Measurements from ENCODE around the gene WDCP.
"Not testable (repeated sequence)": the region's sequence is repeated elsewhere in the genome, so short reads cannot be mapped to it uniquely, and the experiment has no call there.

Gene WDCP

DNA sequence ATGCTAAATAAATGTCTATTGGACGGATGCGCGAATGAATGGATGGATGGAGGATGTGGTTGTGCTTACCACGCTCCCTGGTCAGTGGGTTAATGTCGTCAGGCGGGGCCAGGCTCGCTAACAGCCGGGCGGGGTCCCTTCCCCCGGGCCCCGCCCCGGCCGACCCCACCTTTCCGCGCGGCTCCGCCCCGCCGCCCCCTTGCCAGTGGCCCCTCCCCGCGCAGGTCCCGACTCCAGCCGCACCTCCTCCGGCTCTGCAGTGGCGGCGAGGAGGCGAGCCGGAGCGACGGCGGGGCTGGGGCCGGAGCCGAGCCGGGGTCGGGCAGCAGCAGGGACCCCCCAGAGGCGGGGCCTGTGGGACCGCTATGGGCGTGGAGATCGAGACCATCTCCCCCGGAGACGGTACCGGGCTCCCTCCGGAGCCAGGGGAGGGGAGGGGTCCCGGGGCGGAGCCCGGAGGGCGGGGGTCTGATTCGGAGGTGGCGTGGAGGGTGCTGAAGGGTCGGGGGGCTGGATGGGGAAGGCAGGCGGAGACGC, 2.4 kb upstream of the WDCP start, which contains the start of gene FKBP1B:
Gene FKBP1B, plus strand, starts transcription at position 257 of the 537 bp plus-strand sequence. Its CDS starts 109 bp downstream, at position 366.
- H3K27me3 Mint-ChIP-seq: peaks cover 11% of the 10 kb centered on the region
- no peak within 1 kb of the TSS for H3K27ac Mint-ChIP-seq
- H3K36me3 Mint-ChIP-seq: peaks cover 2% of the 10 kb centered on the region
- DNase-seq: peak; percentile 74
- CTCF ChIA-PET: interaction anchor here (0.9 to 1.2 kb wide), 2 partner anchors 225 to 229 kb away, joined by 3 read pairs; no protein-coding TSS in a partner anchor
- no peak within 1 kb of the TSS for H3K4me3 Mint-ChIP-seq
- H3K9me3 Mint-ChIP-seq: no peaks in the 10 kb centered on the region
- H3K4me1 Mint-ChIP-seq: peaks cover 35% of the 10 kb centered on the region

- Mint-ChIP-seq H3K4me3 (no peak overlapping the region), H3K36me3 (peaks cover 2% of the 10 kb centered on the region), H3K4me1 (peaks cover 35% of the 10 kb centered on the region), H3K27ac (no peak overlapping the region), H3K27me3 (peaks cover 11% of the 10 kb centered on the region), H3K9me3 (no peaks in the 10 kb centered on the region)
- no peak for DNase-seq
- CTCF ChIA-PET: interaction anchor here (0.9 kb wide), 1 partner anchor 224 kb away, joined by 3 read pairs; no protein-coding TSS in a partner anchor
Observed at GRCh38 chr2:24048769-24049484, 1.7 kb upstream of the WDCP start.

DNA sequence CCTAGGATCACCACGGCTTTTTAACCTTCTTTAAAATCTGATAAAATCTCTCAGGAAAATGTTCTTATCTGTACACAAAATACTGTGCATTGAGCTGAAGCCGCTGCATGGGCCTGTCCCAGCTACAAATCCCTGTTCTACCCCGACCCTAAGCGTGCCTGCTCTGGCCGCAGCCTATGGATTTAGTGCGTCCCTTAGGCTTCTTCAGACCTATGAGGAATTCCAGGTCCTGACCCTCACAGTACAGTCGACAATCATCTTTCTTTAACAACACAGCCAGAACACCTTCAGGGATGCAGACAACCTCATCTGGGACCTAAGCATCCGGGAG, 477 bp upstream of the WDCP start:
- H3K27me3 Mint-ChIP-seq: peaks cover 11% of the 10 kb centered on the region
- H3K27ac Mint-ChIP-seq: peak overlapping the region; percentile 85

GRCh38 chr2:24046599-24046929, 627 bp downstream of the WDCP start:
- CTCF ChIA-PET: no interaction called here
- peaks cover 11% of the 10 kb centered on the region for H3K27me3 Mint-ChIP-seq
- no peaks in the 10 kb centered on the region for H3K9me3 Mint-ChIP-seq
- H3K27ac Mint-ChIP-seq: no peak overlapping the region
- H3K36me3 Mint-ChIP-seq: peaks cover 2% of the 10 kb centered on the region
- peaks cover 36% of the 10 kb centered on the region for H3K4me1 Mint-ChIP-seq
- DNase-seq: no peak
- H3K4me3 Mint-ChIP-seq: peak overlapping the region; percentile 96

More for the DNA sequence above, 477 bp upstream of the WDCP start:
- DNase-seq: no peak
- CTCF ChIA-PET: interaction anchor here (0.7 to 1.2 kb wide), 4 partner anchors 19 to 223 kb away, joined by 3 to 4 read pairs (median 4); partner anchors contain the start of gene TP53I3
- Mint-ChIP-seq H3K4me3 (peak overlapping the region; percentile 96), H3K36me3 (peaks cover 2% of the 10 kb centered on the region), H3K9me3 (no peaks in the 10 kb centered on the region), H3K4me1 (peaks cover 36% of the 10 kb centered on the region)

DNA sequence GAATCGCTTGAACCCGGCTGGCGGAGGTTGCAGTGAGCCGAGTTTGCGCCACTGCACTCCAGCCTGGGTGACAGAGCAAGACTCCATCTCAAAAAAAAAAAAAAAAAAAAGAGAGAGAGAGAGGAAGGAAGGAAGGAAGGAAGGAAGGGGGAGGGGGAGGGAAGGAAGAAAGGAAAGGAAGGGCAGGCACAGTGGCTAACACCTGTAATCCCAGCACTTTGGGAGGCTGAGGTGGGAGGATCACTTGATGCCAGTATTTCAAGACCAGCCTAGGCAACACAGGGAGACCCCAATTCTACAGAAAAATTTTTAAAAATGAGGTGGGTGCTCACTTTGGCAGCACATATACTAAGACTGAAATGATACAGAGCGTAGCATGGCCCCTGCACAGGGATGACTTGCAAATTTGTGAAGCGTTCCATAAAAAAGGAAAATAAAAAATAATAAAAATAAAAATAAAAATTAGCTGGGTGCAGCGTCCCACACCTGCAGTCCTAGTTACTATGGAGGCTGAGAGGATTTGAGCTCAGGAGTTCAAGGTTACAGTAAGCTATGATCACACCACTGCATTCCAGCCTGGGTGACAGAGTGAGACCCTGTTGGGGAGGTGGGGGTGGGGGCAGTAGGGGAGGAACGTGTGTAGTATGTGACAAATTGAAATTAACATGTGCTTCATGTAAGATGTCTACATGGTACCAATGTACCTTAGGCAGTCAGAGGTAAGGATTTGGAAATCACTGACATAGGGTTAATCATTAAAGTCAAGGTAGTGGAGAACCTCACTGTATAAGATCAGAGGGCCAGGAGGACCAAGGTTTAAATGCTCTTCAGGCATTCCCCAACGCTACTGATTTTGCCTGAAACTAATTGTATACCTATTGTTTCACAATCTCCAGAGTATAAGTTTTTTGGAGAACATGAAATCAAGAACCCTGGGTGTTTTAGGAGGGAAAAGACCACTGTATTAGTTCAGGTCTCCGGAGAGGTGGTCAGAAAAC, 1.4 kb downstream of the WDCP start:
- H3K27me3 Mint-ChIP-seq: peaks cover 11% of the 10 kb centered on the region
- H3K4me3 Mint-ChIP-seq: peak overlapping the region; percentile 96
- no peak overlapping the region for H3K27ac Mint-ChIP-seq
- no peak for DNase-seq
- peaks cover 36% of the 10 kb centered on the region for H3K4me1 Mint-ChIP-seq
- peaks cover 2% of the 10 kb centered on the region for H3K36me3 Mint-ChIP-seq
- CTCF ChIA-PET: no interaction called here
- no peaks in the 10 kb centered on the region for H3K9me3 Mint-ChIP-seq

GRCh38 chr2:24043133-24043532, 4.1 kb downstream of the WDCP start:
- Mint-ChIP-seq H3K27me3 (peaks cover 11% of the 10 kb centered on the region), H3K36me3 (peaks cover 14% of the 10 kb centered on the region), H3K4me1 (peaks cover 29% of the 10 kb centered on the region)
- H3K9me3 Mint-ChIP-seq, H3K27ac Mint-ChIP-seq, DNase-seq, CTCF ChIA-PET, H3K4me3 Mint-ChIP-seq: not testable (repeated sequence)

GRCh38 chr2:24040511-24040910, 6.7 kb downstream of the WDCP start:
- H3K4me3 Mint-ChIP-seq: no peak overlapping the region
- CTCF ChIA-PET: no interaction called here
- H3K9me3 Mint-ChIP-seq: no peaks in the 10 kb centered on the region
- no peak for DNase-seq
- H3K27ac Mint-ChIP-seq: no peak overlapping the region
- no peaks in the 10 kb centered on the region for H3K27me3 Mint-ChIP-seq
- H3K4me1 Mint-ChIP-seq: peaks cover 14% of the 10 kb centered on the region
- H3K36me3 Mint-ChIP-seq: peaks cover 26% of the 10 kb centered on the region

GRCh38 chr2:24038786-24039499, 8.2 kb downstream of the WDCP start:
- CTCF ChIA-PET: no interaction called here
- Mint-ChIP-seq H3K4me1 (peaks cover 10% of the 10 kb centered on the region), H3K4me3 (no peak overlapping the region), H3K27ac (no peak overlapping the region), H3K36me3 (peaks cover 27% of the 10 kb centered on the region), H3K9me3 (no peaks in the 10 kb centered on the region), H3K27me3 (no peaks in the 10 kb centered on the region)
- no peak for DNase-seq

GRCh38 chr2:24026233-24026632, 21.0 kb downstream of the WDCP start:
- CTCF ChIA-PET: no interaction called here

DNA sequence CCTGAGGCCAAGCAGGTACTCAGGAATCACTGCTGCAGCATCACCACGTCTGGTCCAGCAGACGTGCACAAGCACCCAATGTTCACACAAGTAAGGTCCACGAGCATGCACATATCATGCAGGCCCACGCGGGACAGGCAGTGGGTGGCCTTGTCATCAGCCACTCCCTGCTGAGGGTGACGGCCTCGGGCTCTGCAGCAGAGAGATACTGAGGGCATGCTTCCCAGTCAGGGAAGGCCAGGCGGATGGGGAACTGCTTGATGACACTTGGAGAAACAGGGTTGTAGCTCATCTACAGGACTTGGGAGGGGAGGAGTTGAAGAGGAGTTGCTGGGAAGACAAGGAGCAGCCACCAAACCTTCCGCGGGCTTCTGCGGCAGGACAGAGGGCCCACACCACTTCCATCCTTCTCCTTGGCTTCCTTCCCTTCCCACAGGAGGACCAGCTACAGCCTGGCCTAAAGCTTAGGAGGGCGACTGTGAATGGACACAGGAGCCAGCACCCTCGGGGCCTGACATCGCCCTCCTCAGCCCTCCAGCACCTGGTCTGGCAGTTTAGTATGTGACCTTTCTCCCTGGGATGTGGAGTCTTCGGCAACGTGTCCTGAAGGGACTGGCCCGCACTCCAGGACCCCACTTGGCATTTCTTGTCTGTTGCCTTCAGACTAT, 22.1 kb downstream of the WDCP start:
- Mint-ChIP-seq H3K4me1 (no peaks in the 10 kb centered on the region), H3K27ac (no peak overlapping the region), H3K4me3 (no peak overlapping the region), H3K36me3 (peaks cover 26% of the 10 kb centered on the region), H3K27me3 (no peaks in the 10 kb centered on the region), H3K9me3 (no peaks in the 10 kb centered on the region)
- DNase-seq: no peak
- CTCF ChIA-PET: no interaction called here

More at GRCh38 chr2:24026233-24026632, 21.0 kb downstream of the WDCP start:
- Mint-ChIP-seq H3K9me3 (no peaks in the 10 kb centered on the region), H3K27me3 (no peaks in the 10 kb centered on the region), H3K4me3 (no peak overlapping the region), H3K36me3 (peaks cover 32% of the 10 kb centered on the region), H3K4me1 (no peaks in the 10 kb centered on the region), H3K27ac (no peak overlapping the region)
- DNase-seq: no peak

DNA sequence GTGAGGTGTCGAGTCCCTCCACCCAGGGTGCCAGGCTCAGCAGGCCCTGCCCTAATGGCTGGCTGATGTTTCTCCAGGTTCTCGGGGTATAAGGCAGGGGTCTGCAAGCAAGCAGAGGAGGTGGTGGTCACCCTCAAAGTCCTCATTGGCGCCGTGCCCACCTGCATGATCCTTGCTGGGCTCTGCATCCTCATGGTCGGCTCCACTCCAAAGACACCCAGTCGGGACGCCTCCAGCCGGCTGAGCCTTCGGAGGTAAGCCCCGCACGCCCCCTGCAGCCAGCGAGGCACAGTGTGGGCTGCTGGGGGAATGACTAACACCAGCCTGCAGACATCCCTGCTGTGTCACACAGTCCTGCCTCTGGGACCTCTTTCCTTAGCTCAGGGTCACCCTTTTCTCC, 23.2 kb downstream of the WDCP start:
- Mint-ChIP-seq H3K36me3 (peaks cover 15% of the 10 kb centered on the region), H3K9me3 (no peaks in the 10 kb centered on the region), H3K27me3 (no peaks in the 10 kb centered on the region), H3K4me1 (no peaks in the 10 kb centered on the region), H3K27ac (no peak overlapping the region), H3K4me3 (no peak overlapping the region)
- CTCF ChIA-PET: no interaction called here
- DNase-seq: no peak

DNA sequence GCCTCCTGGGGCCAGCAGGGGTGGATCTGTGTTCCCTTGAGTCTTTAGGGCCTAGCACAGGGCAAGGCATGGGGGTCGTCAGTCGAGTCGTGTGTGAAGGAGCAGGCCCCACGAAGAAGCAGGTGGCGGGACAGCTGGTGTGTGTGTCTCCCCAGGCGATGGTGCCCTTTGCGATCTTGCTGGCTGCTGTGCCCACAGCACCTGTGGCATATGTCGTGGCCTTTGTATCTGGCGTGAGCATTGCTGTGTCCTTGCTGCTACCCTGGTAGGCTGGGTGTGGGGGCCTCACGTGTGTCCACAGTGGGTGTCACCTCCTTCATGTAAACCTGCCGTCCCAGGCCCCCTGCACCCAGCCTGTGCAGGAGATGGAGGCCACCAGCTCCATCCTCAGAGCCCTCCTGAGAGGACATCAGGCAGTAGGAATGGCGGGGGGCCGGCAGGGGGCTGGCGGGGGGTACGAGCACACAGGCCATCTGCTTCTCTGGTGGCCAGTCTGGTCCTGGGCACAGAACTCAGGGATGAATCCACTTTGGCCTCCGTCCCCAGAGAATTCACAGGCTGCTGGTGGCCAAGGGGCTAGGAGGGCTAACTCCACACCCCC, 24.1 kb downstream of the WDCP start:
- Mint-ChIP-seq H3K36me3 (peaks cover 11% of the 10 kb centered on the region), H3K4me1 (no peaks in the 10 kb centered on the region), H3K27me3 (no peaks in the 10 kb centered on the region), H3K4me3 (no peak overlapping the region), H3K27ac (no peak overlapping the region), H3K9me3 (no peaks in the 10 kb centered on the region)
- no peak for DNase-seq
- CTCF ChIA-PET: interaction anchor here (1.2 kb wide), 1 partner anchor 62 kb away, joined by 4 read pairs; the partner anchor contains the start of gene TP53I3

DNA sequence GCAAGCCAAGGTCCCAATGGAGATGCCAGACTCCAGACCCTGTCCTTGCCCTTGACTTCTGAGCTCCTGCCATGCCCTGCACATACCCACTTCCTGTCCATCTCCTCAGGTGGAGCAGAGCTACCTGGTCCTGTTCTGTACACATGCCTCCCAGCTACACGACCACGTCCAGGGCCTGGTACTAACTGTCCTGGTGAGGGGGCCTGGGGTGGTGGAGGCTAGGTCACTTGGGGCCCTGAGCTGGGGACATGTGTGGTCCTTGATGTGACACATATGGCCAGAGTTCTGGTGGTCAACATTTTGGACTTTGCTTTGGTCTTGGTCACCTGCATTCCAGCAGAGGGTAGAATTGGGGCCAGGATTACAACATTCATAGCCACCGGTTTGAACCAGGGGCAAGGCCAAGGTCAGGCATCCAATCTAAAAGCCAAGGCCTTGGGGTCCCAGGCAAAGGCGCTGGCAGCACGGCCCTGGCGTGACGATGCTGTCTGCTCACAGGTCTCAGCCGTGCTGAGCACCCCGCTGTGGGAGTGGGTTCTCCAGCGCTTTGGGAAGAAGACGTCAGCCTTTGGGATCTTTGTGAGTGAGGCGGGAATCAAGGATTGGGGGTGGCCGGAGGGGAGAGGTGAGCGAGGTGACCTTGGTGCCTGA, 24.7 kb downstream of the WDCP start:
- Mint-ChIP-seq H3K27ac (no peak overlapping the region), H3K4me3 (no peak overlapping the region), H3K27me3 (no peaks in the 10 kb centered on the region), H3K9me3 (no peaks in the 10 kb centered on the region), H3K4me1 (no peaks in the 10 kb centered on the region), H3K36me3 (peaks cover 8% of the 10 kb centered on the region)
- CTCF ChIA-PET: interaction anchor here (1.2 kb wide), 2 partner anchors 62 to 198 kb away, joined by 3 to 4 read pairs; partner anchors contain the start of gene TP53I3
- no peak for DNase-seq
